ENCODE measurements around the gene AARS2.

DNA sequence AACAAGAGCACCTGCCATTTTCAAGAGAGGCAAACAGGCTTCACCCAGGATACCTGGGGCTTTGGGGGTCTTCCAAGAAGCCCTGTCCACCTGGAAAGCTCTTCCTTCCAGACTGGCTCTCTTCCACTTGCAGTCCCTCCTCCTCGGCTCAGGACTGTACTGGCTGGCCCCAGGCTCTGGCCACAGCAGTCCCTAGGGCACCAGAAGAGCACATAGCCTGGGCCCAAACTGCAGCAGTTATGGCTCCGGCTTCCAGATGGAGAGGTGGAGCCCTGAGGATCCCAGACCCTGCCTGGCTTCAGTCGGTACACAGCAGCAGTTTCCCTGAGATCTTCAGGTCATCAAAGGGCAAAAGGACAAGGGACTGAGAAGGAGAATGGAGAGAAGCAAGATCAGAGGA is 54.2 kb downstream of the AARS2 start:
- TF ChIP-seq GATA2 (IDR thresholded peaks at IDR 0.05; ENCODE audit: low read depth, low read length) (no peak), GATA3 (IDR thresholded peaks at IDR 0.05; ENCODE audit: low read depth, low read length) (no peak)

Measured in SH-SY5Y (cell line).